GM18505 (cell line): ENCODE data around the gene ZNF443.

Experiments
- ATAC-seq: cut with Tn5 transposase; IDR thresholded peaks from one replicate; pipeline ENCODE4 v1.9.1; 2021; ENCODE audit not compliant: unreplicated experiment
- POLR2A ChIP-seq: IDR thresholded peaks from 4 replicates; pipeline ENCODE4 v1.6.1; 2011; ENCODE audit warnings: borderline replicate concordance; ENCODE audit not compliant: insufficient read depth, insufficient read length; ENCODE audit errors: extremely low read depth

Gene ZNF443

DNA sequence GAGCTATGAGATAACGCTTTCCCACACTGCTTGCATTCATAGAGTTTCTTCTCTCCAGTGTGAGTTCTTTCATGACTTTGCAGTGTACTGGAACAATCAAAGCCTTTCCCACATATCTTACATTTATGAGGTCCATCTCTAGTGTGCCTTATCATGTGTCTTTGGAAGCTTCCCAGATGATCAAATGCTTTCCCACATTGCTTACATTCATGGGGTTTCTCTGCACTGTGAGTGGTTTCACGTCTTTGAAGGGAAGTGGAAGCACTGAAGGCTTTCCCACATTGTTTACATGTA is 60.4 kb downstream of the ZNF443 start:
- ATAC-seq, result no peak
- TF ChIP-seq POLR2A, result no peak

DNA sequence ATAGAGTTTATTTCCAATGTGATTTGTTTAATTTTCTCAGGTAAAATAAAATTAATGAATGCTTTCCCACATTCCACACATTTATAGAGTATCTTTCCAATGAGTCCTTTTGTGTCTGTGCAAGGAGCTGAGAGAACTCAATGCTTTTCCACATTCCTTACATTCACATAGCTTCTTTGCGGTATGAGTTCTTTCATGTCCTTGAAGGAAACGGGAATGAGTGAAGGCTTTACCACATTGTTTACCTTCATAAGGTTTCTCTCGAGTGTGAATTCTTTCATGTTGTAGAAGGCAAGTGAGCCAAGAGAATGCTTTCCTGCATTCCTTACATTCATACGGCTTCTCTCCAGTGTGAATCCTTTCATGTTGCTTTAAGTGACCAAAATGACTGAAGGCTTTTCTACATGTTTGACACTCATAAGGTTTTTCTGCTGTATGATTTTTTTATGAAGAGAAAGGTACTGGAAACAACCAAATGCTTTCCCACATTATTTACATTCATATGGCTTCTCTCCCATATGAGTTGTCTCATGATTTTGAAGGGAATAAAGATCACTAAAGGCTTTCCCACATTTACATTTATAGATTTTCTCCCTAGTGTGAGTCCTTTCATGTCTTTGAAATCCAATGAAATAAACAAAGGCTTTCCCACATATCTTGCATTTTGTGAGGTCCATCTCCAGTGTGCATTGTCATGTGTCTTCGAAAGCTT is 60.9 kb downstream of the ZNF443 start:
- no peak for TF ChIP-seq POLR2A
- ATAC-seq, result no peak
